K562 (cell line): ENCODE results near the gene CLIC3. TPM values are rescaled to one million over a fixed set of nuclear protein-coding genes. Genes with fewer than 3 reads are reported as not detected.
A peak's percentile ranks its signal among the peaks of the same experiment; 100 is the strongest.

Experiments used
- CBX1 ChIP-seq: sonication (generic); IDR thresholded peaks from 2 replicates; pipeline ENCODE4 v1.6.1; 2016; ENCODE audit warnings: antibody characterized with exemption, low read depth, mild to moderate bottlenecking
- CBX8 ChIP-seq: fragments of 200-600 bp; sonication (generic); IDR thresholded peaks from 2 replicates; pipeline ENCODE4 v1.6.1; 2012; ENCODE audit warnings: borderline replicate concordance, mixed run types, low read depth, mild to moderate bottlenecking, moderate library complexity, mixed read lengths, low read length, control low read depth, inconsistent platforms; ENCODE audit not compliant: poor library complexity, severe bottlenecking; ENCODE audit errors: extremely low read depth
- FIP1L1 ChIP-seq: fragments of 200-400 bp; formaldehyde crosslinking; IDR thresholded peaks from 2 replicates; pipeline ENCODE4 v1.6.1; 2018; ENCODE audit warnings: mild to moderate bottlenecking, low read depth, low read length; ENCODE audit not compliant: poor library complexity, severe bottlenecking
- FOXJ3 ChIP-seq: sonication (generic); formaldehyde crosslinking; IDR thresholded peaks from 2 replicates; pipeline ENCODE4 v1.4.0; 2020; ENCODE audit warnings: mild to moderate bottlenecking, missing genetic modification reagents
- FUS ChIP-seq: fragments of 200-400 bp; formaldehyde crosslinking; optimal IDR thresholded peaks from 2 replicates; pipeline ENCODE3; 2017; ENCODE audit warnings: low read depth, low read length
- GTF2A2 ChIP-seq: IDR thresholded peaks from 2 replicates; pipeline ENCODE4 v1.6.1; 2016; ENCODE audit warnings: mild to moderate bottlenecking, missing genetic modification characterization, missing compliant biosample characterization
- HDAC2 ChIP-seq: fragments of 450-650 bp; IDR thresholded peaks from 2 replicates; pipeline ENCODE4 v1.6.1; 2016; ENCODE audit warnings: mild to moderate bottlenecking
- HMGN3 ChIP-seq: IDR thresholded peaks from 2 replicates; pipeline ENCODE4 v1.6.1; 2011; ENCODE audit warnings: borderline replicate concordance, low read depth, mild to moderate bottlenecking, mixed read lengths, low read length; ENCODE audit not compliant: insufficient read length; ENCODE audit errors: extremely low read depth
- KLF1 ChIP-seq: fragments of 450-650 bp; IDR thresholded peaks from 2 replicates; pipeline ENCODE4 v1.6.1; 2016; ENCODE audit warnings: missing genetic modification characterization, missing compliant biosample characterization
- POLR2AphosphoS5 ChIP-seq: IDR thresholded peaks from 2 replicates; pipeline ENCODE4 v1.6.1; 2011; ENCODE audit warnings: mild to moderate bottlenecking, low read depth, low read length, moderate library complexity; ENCODE audit not compliant: control insufficient read depth, insufficient read depth
- XRCC3 ChIP-seq: fragments of 450-650 bp; IDR thresholded peaks from 2 replicates; pipeline ENCODE4 v1.6.1; 2017; ENCODE audit warnings: mild to moderate bottlenecking, moderate library complexity
- ZBTB12 ChIP-seq: fragments of 250-450 bp; sonication (Bioruptor Pico); IDR thresholded peaks from 2 replicates; pipeline ENCODE4 v1.4.0; 2020
- ZBTB26 ChIP-seq: fragments of 450-650 bp; formaldehyde crosslinking; IDR thresholded peaks from 2 replicates; pipeline ENCODE4 v1.4.0; 2022; ENCODE audit warnings: missing genetic modification characterization
- ZBTB33 ChIP-seq: sonication (generic); formaldehyde crosslinking; IDR thresholded peaks from 2 replicates; pipeline ENCODE4 v1.8.1; 2023; ENCODE audit warnings: mild to moderate bottlenecking, missing genetic modification reagents
- ZNF175 ChIP-seq: fragments of 200-800 bp; sonication (Bioruptor generic); IDR thresholded peaks from 2 replicates; pipeline ENCODE4 v1.6.1; 2016; ENCODE audit warnings: low read depth, mild to moderate bottlenecking, missing genetic modification characterization, missing compliant biosample characterization
- ZNF398 ChIP-seq: fragments of 250-450 bp; sonication (Bioruptor Pico); IDR thresholded peaks from 2 replicates; pipeline ENCODE4 v1.8.0; 2021; ENCODE audit warnings: moderate library complexity, mild to moderate bottlenecking, inconsistent platforms
- polyA plus RNA-seq, 8 experiments: library from polyadenylated mRNA; depleted of rRNA in 4 of 8; stranded (reverse) in 5 of 8; unstranded in 3 of 8; fragments of >200 nt; fragmentation: Nextera tagmentation in 2 of 8; fragmentation: Illumina TruSeq in 1 of 8; extraction: Ambion mirVana in 2 of 8; extraction: Trizol in 1 of 8; gene quantifications; 2 replicates each; pipeline versions ENCODE4 v1.2.1 to v1.2.3, GENCODE V29; 2011 to 2014; ENCODE audit warnings: inconsistent platforms in 1 of 8, missing spikeins in 1 of 8
- total RNA-seq, 7 experiments: library from RNA; depleted of rRNA in 6 of 7; stranded (reverse); fragments of >200 nt in 6 of 7; fragmentation: Illumina TruSeq in 2 of 7; extraction: Trizol in 2 of 7; gene quantifications; 2 replicates each; pipeline versions ENCODE4 v1.2.1 to v1.2.3, GENCODE V29; 2011 to 2021; ENCODE audit warnings: low replicate concordance in 1 of 7

Gene CLIC3
- total and polyA plus RNA-seq, 9 of the 15 experiments (the other 6 are each of a cell fraction or from before 2014, with no cell fraction given), result 0.27 to 0.29 TPM; not detected in 7

GRCh38 chr9:137012694-137013570 is 16.6 kb upstream of the CLIC3 start (continued):
- no peak for TF ChIP-seq CBX8
- TF ChIP-seq KLF1 (tag), result no peak
- no peak for TF ChIP-seq CBX1
- TF ChIP-seq ZNF175 (CRISPR knock-in tag), result no peak
- peak; percentile 97 for TF ChIP-seq ZBTB33 (CRISPR knock-in tag)
- no peak for TF ChIP-seq XRCC3
- TF ChIP-seq ZBTB26, result no peak
- no peak for TF ChIP-seq GTF2A2 (tag)
- no peak for TF ChIP-seq FIP1L1
- TF ChIP-seq FOXJ3 (CRISPR knock-in tag), result no peak
- TF ChIP-seq ZNF398 (CRISPR knock-in tag), result no peak
- peak; percentile 19 for TF ChIP-seq HMGN3
- no peak for TF ChIP-seq ZBTB12 (CRISPR knock-in tag)
- TF ChIP-seq HDAC2, result no peak
- TF ChIP-seq POLR2AphosphoS5, result no peak
- no peak for TF ChIP-seq FUS
